GM18867 (cell line): ENCODE data around the gene NT5C3B.
"Not testable (repeated sequence)": the region's sequence is repeated elsewhere in the genome, so short reads cannot be mapped to it uniquely, and the experiment has no call there.

Experiments
- ATAC-seq: cut with Tn5 transposase; IDR thresholded peaks from one replicate; pipeline ENCODE4 v1.9.1; 2021; ENCODE audit warnings: mild to moderate bottlenecking, moderate library complexity; ENCODE audit not compliant: unreplicated experiment

The NT5C3B gene

GRCh38 chr17:41785859-41786226 lies 50.2 kb downstream of the NT5C3B start:
- ATAC-seq, result no peak

DNA sequence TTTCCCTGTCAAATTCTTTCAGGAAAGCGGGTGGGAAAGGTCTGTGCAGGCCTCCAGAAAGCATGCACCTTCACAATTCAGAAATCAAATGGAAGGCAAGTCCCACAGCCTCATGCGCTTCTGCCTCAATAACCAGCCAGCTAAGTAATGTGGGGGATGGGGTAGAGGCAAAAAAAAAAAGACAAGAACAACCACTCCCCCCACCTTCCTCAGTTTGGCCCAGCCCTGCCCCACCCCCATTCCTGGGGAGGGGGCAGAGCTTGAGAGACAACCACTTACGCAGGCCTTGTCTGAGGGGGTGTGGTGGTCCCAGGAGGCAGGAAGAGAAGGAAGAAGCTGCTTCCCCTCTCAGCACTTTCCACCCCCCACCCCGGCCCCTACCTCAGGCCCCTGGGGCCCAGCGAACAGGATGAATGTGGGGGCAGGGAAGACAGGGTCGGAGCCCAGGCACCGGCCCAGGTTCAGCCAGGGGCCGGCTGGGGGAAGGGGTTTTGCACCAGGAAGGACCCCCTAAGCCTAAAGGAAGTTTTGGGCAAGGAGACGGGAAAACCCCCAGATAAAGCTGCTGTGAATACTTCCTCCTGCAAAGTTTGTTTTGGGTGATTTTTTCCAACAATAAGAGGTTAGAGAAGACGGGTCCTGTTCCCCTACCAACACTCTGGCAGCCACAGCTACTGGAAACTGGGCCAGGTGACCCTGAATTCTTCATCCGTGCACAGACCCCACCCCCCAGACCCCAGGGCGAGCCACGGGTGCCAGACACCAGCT lies 50.8 kb downstream of the NT5C3B start:
- ATAC-seq, result no peak

DNA sequence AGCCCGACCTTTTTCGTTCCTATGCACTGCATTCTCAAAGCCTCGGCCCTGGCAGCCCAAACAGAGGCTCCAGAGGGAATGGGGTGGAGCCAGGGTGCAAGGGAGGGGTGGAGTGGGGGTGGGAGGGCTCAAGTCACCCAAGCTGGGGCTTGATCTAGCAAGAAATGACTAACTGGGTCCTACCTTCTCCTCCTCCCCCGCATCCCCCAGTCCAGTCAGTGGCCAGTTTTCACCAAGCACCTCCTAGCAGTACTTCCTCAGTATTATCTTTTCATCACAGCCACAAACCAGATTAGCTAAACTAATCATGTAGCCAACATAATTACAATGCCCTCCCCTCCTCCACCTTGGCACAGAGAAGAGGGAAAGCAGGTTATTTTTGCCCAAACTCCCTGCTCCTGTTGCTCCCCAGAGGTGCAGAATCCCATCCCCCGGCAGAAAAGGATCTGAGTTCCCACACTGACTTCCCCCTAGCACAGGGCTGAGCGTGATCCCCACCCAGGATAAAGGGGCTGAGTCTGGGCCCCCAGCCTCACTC lies 51.8 kb downstream of the NT5C3B start:
- ATAC-seq, result no peak

- no peak for ATAC-seq
These were observed 53.9 kb downstream of the NT5C3B start for GRCh38 chr17:41782142-41782541.

- no peak for ATAC-seq
These were observed 54.5 kb downstream of the NT5C3B start for GRCh38 chr17:41781404-41782110.

GRCh38 chr17:41779954-41780353 lies 56.1 kb downstream of the NT5C3B start:
- ATAC-seq, result no peak

DNA sequence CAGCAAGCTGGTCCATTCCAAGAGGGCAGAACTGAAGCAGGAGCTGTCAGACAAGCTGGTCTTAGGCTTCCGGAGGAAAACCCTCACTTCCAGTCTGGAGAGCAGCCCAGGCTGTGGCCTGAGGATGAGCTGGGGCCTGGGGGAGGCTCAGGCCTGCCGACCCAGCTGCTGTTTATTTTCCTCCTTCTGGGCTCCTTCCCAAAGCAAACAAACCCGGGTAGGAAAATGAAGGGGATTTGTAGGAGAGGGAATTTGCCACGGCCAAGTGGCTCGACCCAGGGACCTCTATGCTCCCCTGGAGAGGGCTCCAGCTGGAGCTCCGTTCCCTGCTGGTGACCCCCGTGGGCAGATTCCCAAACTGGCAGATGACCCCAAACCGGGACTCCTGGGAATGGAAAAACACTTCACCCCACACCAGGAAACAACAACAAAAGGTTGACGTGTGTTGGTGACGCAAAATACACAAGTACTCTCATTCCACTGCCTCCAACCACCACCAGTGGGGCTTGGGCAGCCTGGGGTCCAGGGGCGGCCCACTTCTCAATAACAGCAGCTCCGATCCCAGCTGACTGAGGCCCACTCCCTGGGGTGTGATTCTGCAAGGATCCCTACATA lies 58.4 kb downstream of the NT5C3B start:
- ATAC-seq, result no peak

DNA sequence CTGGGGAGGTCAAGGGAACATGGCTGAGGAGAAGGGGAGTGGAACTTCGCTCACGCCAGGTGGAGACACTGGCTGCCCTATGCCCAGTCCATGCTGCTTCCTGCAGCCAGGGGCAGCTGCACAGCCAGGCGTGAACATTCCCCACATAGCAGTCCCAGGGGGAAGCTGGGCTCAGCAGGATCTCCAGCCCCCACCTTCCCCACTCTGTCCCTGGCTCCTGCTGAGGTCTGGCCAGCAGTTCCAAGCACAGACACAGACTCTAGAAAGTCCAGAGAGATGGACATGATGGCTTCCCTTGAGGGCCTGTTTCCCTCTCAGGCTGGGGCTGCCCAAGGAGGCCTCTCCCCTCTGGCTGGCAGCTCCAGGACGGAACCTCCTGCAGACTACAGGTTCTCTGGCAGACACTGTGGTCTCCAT lies 58.9 kb downstream of the NT5C3B start:
- ATAC-seq, result no peak

DNA sequence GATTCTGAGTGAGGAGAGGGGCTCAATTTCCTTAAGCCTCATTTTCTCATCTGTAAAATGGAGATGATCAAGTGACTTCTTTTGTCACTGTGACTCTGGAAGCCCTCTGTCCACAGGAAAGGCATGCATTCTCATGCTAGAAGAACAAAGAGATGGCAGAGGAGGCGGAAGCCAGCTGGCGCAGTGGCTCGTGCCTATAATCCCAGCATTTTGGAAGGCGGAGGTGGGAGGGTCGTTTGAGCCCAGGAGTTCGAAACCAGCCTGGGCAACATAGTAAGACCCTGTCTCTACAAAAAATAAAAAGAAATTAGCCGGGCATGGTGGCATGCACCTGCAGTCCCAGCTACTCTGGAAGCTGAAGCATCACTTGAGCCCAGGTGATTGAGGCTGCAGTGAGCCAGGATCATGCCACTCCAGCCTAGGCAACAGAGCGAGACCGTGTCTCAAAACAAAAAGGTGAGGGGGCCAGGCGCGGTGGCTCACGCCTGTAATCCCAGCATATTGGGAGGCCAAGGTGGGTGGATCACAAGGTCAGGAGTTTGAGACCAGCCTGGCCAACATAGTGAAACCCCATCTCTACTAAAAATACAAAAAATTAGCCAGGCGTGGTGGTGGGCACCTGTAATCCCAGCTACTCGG lies 59.7 kb downstream of the NT5C3B start:
- not testable (repeated sequence) for ATAC-seq

- ATAC-seq, result no peak
These were observed 60.4 kb downstream of the NT5C3B start for GRCh38 chr17:41775394-41776226.
